ENCODE data around the gene PLAC9.

Gene PLAC9

DNA sequence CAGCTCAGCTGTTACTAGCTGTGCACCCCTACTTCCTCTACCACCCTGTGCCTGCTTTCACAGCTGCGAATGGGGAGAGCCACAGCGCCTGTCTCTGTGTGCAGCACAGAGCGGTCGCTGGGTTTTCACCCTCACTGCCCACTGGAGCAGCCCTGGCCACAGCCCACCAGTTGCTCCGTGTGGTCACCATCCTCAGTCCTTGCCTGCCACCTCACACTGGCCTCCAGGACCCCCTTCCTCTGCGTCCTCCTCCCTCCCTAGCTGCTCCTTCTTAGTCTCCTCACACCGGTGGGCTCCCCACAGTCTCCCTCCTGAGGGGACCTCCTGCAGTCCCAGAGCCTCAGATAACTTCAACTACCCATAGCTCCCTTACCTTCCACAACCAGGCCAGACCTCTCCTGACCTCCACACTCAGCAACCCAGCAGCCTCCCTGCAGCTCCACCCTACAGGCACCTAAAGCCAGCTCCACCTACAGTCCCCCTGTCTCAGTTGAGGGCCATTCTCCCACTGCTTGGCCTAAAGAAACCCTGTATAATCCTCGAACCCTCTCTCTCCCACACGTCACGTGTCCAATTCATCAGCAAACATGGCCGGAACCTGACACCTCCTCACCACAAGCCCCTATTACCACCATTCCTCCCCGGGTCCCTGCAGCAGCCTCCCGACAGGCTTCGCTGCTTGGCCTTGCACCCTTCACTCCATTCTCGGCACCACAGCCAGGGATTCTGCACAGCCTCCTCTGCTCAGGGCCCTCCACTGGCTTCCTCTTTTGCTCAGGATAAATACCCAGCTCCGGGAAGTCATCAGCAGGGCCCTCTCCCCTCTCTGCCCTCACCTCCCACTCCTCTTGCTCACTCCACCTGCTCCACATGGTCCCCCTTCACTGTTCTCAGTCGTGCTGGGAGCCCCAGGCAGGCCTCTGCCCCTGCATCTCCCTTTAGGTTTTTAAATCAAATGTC, 28.1 kb downstream of the PLAC9 start:
- DNase-seq (ENCODE audit: low read depth in 2 of 2) = no peak

DNA sequence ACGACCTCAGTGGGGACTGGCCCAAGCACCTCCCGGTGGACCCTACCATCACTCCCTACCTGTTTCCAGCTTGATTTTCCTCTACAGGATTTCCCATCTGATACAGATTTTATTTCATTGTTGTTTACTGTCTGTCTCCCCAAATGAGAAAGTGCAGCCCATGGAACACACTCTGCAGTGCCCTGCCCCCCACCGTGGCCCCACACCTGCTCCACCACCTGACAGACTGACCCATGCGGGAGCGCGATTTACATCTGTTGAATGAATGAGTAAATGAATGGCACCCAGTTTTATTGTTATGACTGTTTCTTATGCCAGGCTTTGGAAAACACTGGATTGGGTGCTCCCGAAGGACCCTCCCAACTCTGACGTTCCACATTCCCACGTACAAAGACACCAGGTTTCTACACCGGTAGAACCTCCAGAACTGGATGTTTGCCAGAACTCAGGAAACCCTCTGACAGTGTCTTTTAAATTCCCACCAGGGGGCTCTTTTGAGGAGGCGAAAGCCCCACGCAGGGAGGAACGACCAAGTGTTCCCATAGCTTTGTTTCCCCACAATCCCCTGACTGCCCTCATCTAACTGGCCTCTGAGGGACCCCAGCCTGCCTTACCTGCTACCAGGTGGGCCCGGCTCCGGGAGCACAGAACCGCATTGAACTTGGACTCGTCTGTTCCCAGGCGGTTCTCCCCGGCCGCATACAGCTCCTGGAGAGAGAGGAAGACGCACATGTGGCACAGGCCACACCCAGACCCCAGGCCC, 29.0 kb downstream of the PLAC9 start:
- no peak for DNase-seq (ENCODE audit: low read depth in 2 of 2)

GRCh38 chr10:80163741-80164341, 31.3 kb downstream of the PLAC9 start:
- DNase-seq (ENCODE audit: low read depth in 2 of 2) = no peak

- DNase-seq (ENCODE audit: low read depth in 2 of 2) = no peak
Measured at GRCh38 chr10:80164596-80164995, 32.1 kb downstream of the PLAC9 start.

DNA sequence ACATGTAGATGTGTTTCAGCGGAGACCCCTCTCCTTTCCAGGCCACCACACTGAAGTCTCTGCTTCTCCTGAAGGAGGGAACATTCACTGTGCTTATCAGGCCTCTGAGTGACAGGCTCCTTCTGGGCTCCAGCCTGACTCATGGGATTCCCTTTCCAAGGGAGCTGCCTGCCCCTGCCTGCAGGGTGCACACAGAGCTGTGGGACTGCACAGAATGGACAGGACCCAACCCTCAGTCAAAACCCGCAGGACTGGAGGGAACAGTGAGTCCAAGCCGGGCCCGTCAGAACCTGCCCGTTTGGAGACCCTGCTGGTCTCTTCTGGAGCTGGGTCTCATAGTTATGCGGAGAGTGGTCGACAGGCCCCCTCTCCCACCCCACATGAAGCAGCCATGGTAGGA, 32.6 kb downstream of the PLAC9 start:
- DNase-seq (ENCODE audit: low read depth in 2 of 2) = no peak

DNA sequence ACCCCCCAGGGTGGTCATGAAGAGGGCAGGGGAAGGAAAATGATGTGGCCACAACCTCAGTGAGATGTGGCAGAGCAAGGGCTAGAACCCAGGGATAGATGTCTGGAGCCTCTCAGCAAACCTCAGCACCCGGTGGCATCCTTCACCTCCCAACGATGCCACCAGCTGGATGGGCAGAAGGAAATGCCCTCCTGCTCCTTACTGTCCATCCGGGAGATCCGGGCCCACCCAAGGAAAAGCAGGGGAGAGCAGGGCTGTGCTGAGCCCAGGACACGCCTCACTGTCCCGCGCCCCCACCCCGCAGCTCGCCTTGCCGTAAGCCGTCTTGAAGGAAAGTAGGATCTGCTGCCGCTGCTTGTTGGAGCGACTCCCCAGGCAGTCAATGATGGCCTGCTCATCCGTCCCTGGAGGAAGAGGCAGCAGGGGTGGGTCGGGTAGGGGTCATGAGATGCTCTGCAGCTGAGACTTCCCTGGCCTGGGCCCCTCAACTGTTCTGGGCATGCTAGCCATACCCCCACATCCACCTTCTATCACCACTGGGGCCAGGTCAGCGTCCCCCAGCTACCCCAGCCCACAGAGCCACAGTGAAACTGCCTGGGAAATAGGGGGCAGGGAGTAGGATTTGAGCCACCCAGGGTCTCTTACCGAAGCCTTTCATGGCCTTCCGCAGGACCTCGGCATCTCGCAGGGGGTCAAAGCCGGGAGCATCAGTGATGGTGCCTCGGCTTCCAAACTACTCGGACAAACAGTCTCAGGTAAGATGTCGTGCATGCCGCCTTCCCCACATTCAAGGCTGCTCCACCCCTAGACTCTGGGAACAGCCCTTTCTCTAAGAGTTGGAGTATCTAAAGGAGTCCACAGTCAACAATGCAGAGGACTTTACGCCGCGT, 34.3 kb downstream of the PLAC9 start:
- no peak for DNase-seq (ENCODE audit: low read depth in 2 of 2)

DNA sequence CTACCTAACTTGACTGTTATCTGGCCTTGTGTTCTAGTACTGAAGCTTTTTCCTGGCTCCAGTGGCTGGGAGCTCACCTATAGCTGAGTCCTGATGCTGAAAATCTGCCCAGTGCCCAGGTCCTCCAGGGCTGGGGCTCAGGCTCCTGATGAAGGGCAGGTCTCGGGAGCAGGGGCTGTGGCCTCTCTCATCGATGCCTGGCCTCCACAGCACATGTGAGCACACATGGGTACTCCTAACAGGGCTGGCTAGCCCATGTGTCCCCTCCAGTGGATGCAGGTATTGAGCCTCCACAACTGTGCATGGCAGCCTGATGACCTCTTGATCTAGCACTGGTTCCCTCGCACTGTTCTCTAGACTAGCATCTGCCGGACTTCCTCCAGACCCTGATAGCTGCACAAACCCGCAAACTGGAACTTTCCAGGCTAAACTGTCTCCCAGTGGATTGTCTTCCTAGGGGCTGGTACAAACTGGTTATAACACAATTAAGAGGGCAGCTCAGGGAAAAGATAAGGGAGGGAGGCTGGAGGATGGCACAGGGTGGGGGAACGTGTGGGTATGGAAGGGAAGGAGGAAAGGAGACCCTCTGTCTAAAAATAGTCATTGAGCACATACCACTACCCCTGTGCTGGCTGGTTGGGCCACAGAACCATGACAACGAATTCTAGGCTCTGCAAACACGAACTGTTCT, 35.1 kb downstream of the PLAC9 start:
- no peak for DNase-seq (ENCODE audit: low read depth in 2 of 2)

- no peak for DNase-seq (ENCODE audit: low read depth in 2 of 2)
Measured at GRCh38 chr10:80168162-80168511, 35.6 kb downstream of the PLAC9 start.

- DNase-seq (ENCODE audit: low read depth in 2 of 2) = no peak
Measured at GRCh38 chr10:80168679-80169380, 36.3 kb downstream of the PLAC9 start.

DNA sequence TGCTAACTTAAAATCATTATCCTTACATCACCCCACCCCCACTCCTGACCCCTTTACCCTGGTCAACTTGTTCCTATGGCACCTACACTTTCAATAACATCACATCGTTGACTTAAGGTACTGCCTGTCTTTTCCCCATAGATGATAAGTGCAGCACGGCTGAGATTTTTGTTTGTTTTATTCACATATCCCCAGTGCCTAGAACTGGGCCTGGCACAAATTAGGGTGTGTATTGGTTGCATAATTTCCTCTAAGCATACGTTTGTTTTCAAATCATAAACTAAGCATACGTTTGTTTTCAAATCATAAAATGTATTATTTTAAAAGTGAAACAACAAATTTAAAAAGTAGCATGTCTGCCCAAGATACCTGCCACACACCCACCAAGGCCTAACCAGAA, 37.5 kb downstream of the PLAC9 start:
- no peak for DNase-seq (ENCODE audit: low read depth in 2 of 2)

- DNase-seq (ENCODE audit: low read depth in 2 of 2) = no peak
Measured at GRCh38 chr10:80170641-80171040, 38.1 kb downstream of the PLAC9 start.

DNA sequence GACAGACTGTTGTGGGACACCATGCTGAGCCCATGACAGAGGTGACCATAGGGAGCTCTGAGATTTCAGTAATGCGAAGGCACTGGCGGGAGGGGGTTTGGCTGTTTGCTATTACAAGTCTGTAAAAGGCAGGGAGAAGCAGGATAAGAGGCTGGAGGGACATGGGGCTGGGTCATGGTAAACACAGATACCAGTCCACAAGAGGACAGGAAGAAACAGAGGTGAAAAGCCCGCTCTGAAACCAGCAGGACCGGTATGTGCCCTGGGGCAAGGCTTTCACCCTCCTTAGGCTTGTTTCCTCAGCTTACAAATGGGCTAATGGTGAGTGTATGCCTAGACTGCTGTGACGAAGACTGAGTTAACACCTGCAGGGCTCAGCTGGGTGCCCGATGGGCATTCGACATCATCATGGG, 38.7 kb downstream of the PLAC9 start:
- DNase-seq (ENCODE audit: low read depth in 2 of 2) = no peak

- no peak for DNase-seq (ENCODE audit: low read depth in 2 of 2)
Measured at GRCh38 chr10:80172896-80173295, 40.4 kb downstream of the PLAC9 start.

DNA sequence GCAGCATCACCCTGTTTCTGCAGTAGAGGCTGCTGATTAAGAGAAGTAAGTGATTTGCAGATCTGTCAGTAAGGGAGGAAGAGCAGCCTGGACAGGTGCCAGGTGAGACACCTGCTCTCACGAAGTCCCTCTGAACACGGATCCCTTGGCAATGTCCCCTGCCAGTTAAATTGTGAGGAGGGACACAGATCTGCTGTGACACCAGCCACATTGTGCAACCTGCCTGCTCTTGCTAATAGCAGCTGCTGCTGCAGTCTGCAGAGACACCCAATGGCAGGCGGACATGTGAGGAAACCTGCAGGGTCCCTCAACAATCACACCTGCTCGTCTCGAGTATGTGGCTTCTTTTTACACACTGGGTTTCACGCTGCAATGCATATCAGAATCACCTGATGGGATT, 40.9 kb downstream of the PLAC9 start:
- no peak for DNase-seq (ENCODE audit: low read depth in 2 of 2)

- no peak for DNase-seq (ENCODE audit: low read depth in 2 of 2)
Measured at GRCh38 chr10:80174641-80175395, 42.3 kb downstream of the PLAC9 start.

GRCh38 chr10:80176526-80176925, 44.0 kb downstream of the PLAC9 start:
- no peak for DNase-seq (ENCODE audit: low read depth in 2 of 2)

GRCh38 chr10:80177781-80178636, 45.5 kb downstream of the PLAC9 start:
- DNase-seq (ENCODE audit: low read depth in 2 of 2) = no peak

GRCh38 chr10:80182986-80183385, 50.5 kb downstream of the PLAC9 start:
- DNase-seq (ENCODE audit: low read depth in 2 of 2) = no peak

DNA sequence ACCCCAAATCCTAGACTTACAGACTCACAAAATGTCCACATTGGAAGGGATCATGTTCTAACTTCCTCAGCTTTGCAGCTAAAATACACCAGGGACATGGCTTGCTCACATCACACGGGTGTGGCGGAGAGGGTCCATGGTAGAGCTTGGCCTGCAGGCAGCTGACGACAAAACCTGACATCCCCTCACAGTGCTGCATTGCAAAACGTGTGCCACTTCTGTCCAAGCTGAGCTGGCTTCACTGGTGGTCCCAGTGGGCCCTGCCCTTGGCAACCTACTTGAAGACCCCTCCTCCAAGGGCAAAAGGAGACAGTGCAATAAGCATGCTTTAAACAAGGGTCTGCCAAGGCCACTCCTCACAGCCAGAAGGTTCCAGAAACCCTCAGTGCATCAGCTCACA, 50.9 kb downstream of the PLAC9 start:
- DNase-seq (ENCODE audit: low read depth in 2 of 2) = no peak

Measured in stimulated activated CD8-positive, alpha-beta memory T cell treated with anti-CD3 and anti-CD28 coated beads, Interleukin-2, amount 100 ng/mL, for 48 hours (primary cell).